ENCODE results near the gene CMTM8. TPM values are rescaled to one million over a fixed set of nuclear protein-coding genes. Genes with fewer than 3 reads are reported as not detected.

Gene CMTM8
- total and polyA plus RNA-seq, 7 experiments from 2014 or later = 7.4 to 13.6 (median 8.6) TPM

- ATAC-seq (peak; percentile 37), DNase-seq (peak in 1 of 9 donors; percentile 38)
- H3K9me3 ChIP-seq (ENCODE audit: control insufficient read depth in 2 of 3, low read length in 3 of 3) = no peaks in the 10 kb centered on the region
- H3K4me1 ChIP-seq (ENCODE audit: control insufficient read depth in 2 of 2, insufficient read depth in 2 of 2, low read length in 2 of 2) = peaks cover 0 to 14% of the 10 kb centered on the region in 2 donors
- peaks cover 17 to 52% (median 30%) of the 10 kb centered on the region in 7 donors for H3K4me1 Mint-ChIP-seq
- CTCF ChIA-PET = interaction anchor here (0.9 to 1.3 kb wide), 3 partner anchors 16 to 136 kb away, joined by 3 read pairs; no protein-coding TSS in a partner anchor
- H3K9me3 Mint-ChIP-seq = no peaks in the 10 kb centered on the region
- peak overlapping the region; percentile 30 for H3K27ac ChIP-seq (ENCODE audit: low read depth, low read length)
- no peak overlapping the region for H3K4me3 ChIP-seq (ENCODE audit: low read length)
- POLR2A ChIA-PET = interaction anchor here (0.6 to 2.8 kb wide), 3 partner anchors 9 to 152 kb away, joined by 3 to 26 read pairs (median 3); no protein-coding TSS in a partner anchor
- intact Hi-C loops (cut with micrococcal nuclease) = loop anchor here (1.0 to 2.0 kb wide), 4 partner anchors 11 to 17 kb away; no protein-coding TSS in a partner anchor
- peak overlapping the region; percentile 2 to 81 (median 44) for H3K4me3 Mint-ChIP-seq
- H3K36me3 ChIP-seq (ENCODE audit: control insufficient read depth in 2 of 3, insufficient read depth in 3 of 3, low read length in 3 of 3) = no peaks in the 10 kb centered on the region
- H3K36me3 Mint-ChIP-seq = peaks cover 0 to 10% (median 4%) of the 10 kb centered on the region in 5 donors
- no peaks in the 10 kb centered on the region for H3K27me3 Mint-ChIP-seq
- peak overlapping the region; percentile 53 to 98 (median 79) for H3K27ac Mint-ChIP-seq
- no peaks in the 10 kb centered on the region for H3K27me3 ChIP-seq (ENCODE audit: control insufficient read depth in 2 of 2, insufficient read depth in 2 of 2, low read length in 2 of 2)
Measured at GRCh38 chr3:32313723-32314473, 75.4 kb downstream of the CMTM8 start.

GRCh38 chr3:32315441-32315840, 77.0 kb downstream of the CMTM8 start:
- ChIA-PET CTCF (interaction anchor here (0.5 to 1.1 kb wide), 4 partner anchors 18 to 138 kb away, joined by 3 to 4 read pairs (median 4); no protein-coding TSS in a partner anchor), POLR2A (no interaction called here)
- no peak overlapping the region for H3K4me3 Mint-ChIP-seq
- H3K36me3 Mint-ChIP-seq = peaks cover 0 to 10% (median 4%) of the 10 kb centered on the region in 5 donors
- Histone ChIP-seq H3K36me3 (ENCODE audit: control insufficient read depth in 2 of 3, insufficient read depth in 3 of 3, low read length in 3 of 3) (no peaks in the 10 kb centered on the region), H3K27ac (ENCODE audit: low read depth, low read length) (no peak overlapping the region), H3K9me3 (ENCODE audit: control insufficient read depth in 2 of 3, low read length in 3 of 3) (no peaks in the 10 kb centered on the region), H3K27me3 (ENCODE audit: control insufficient read depth in 2 of 2, insufficient read depth in 2 of 2, low read length in 2 of 2) (no peaks in the 10 kb centered on the region), H3K4me3 (ENCODE audit: low read length) (no peak overlapping the region), H3K4me1 (ENCODE audit: control insufficient read depth in 2 of 2, insufficient read depth in 2 of 2, low read length in 2 of 2) (peaks cover 0 to 14% of the 10 kb centered on the region in 2 donors)
- no peaks in the 10 kb centered on the region for H3K9me3 Mint-ChIP-seq
- peak overlapping the region in 1 of 9 donors; percentile 37 for H3K27ac Mint-ChIP-seq
- peaks cover 21 to 46% (median 38%) of the 10 kb centered on the region in 7 donors for H3K4me1 Mint-ChIP-seq
- no peak for DNase-seq
- intact Hi-C loops (cut with micrococcal nuclease) = no loop called here
- H3K27me3 Mint-ChIP-seq = no peaks in the 10 kb centered on the region
- ATAC-seq = no peak

GRCh38 chr3:32316319-32316718, 77.8 kb downstream of the CMTM8 start:
- H3K36me3 ChIP-seq (ENCODE audit: control insufficient read depth in 2 of 3, insufficient read depth in 3 of 3, low read length in 3 of 3) = no peaks in the 10 kb centered on the region
- ChIA-PET CTCF (interaction anchor here (0.9 kb wide), 2 partner anchors 25 to 90 kb away, joined by 3 read pairs; no protein-coding TSS in a partner anchor), POLR2A (interaction anchor here (0.9 kb wide), 1 partner anchor 154 kb away, joined by 3 read pairs; no protein-coding TSS in a partner anchor)
- H3K9me3 ChIP-seq (ENCODE audit: control insufficient read depth in 2 of 3, low read length in 3 of 3) = no peaks in the 10 kb centered on the region
- no peak overlapping the region for H3K4me3 Mint-ChIP-seq
- H3K36me3 Mint-ChIP-seq = peaks cover 0 to 10% (median 4%) of the 10 kb centered on the region in 5 donors
- ATAC-seq = no peak
- intact Hi-C loops (cut with micrococcal nuclease) = no loop called here
- H3K4me1 Mint-ChIP-seq = peaks cover 28 to 51% (median 46%) of the 10 kb centered on the region in 7 donors
- H3K4me3 ChIP-seq (ENCODE audit: low read length) = no peak overlapping the region
- H3K27ac Mint-ChIP-seq = peak overlapping the region in 2 of 9 donors; percentile 24 to 37
- H3K9me3 Mint-ChIP-seq = no peaks in the 10 kb centered on the region
- H3K27me3 ChIP-seq (ENCODE audit: control insufficient read depth in 2 of 2, insufficient read depth in 2 of 2, low read length in 2 of 2) = no peaks in the 10 kb centered on the region
- H3K27me3 Mint-ChIP-seq = no peaks in the 10 kb centered on the region
- peaks cover 0 to 14% of the 10 kb centered on the region in 2 donors for H3K4me1 ChIP-seq (ENCODE audit: control insufficient read depth in 2 of 2, insufficient read depth in 2 of 2, low read length in 2 of 2)
- H3K27ac ChIP-seq (ENCODE audit: low read depth, low read length) = no peak overlapping the region
- no peak for DNase-seq

GRCh38 chr3:32316976-32317375, 78.5 kb downstream of the CMTM8 start:
- no peaks in the 10 kb centered on the region for H3K9me3 Mint-ChIP-seq
- no peaks in the 10 kb centered on the region for H3K27me3 ChIP-seq (ENCODE audit: control insufficient read depth in 2 of 2, insufficient read depth in 2 of 2, low read length in 2 of 2)
- DNase-seq = no peak
- no peaks in the 10 kb centered on the region for H3K27me3 Mint-ChIP-seq
- H3K36me3 Mint-ChIP-seq = peaks cover 0 to 8% (median 4%) of the 10 kb centered on the region in 5 donors
- intact Hi-C loops (cut with micrococcal nuclease) = no loop called here
- H3K4me1 ChIP-seq (ENCODE audit: control insufficient read depth in 2 of 2, insufficient read depth in 2 of 2, low read length in 2 of 2) = peaks cover 0 to 14% of the 10 kb centered on the region in 2 donors
- no peak overlapping the region for H3K4me3 Mint-ChIP-seq
- H3K36me3 ChIP-seq (ENCODE audit: control insufficient read depth in 2 of 3, insufficient read depth in 3 of 3, low read length in 3 of 3) = no peaks in the 10 kb centered on the region
- ATAC-seq = no peak
- no peaks in the 10 kb centered on the region for H3K9me3 ChIP-seq (ENCODE audit: control insufficient read depth in 2 of 3, low read length in 3 of 3)
- CTCF ChIA-PET = interaction anchor here (0.7 to 0.9 kb wide), 2 partner anchors 23 to 91 kb away, joined by 3 read pairs; no protein-coding TSS in a partner anchor
- no peak overlapping the region for H3K27ac ChIP-seq (ENCODE audit: low read depth, low read length)
- no peak overlapping the region for H3K27ac Mint-ChIP-seq
- POLR2A ChIA-PET = interaction anchor here (0.9 kb wide), 1 partner anchor 153 kb away, joined by 3 read pairs; no protein-coding TSS in a partner anchor
- H3K4me1 Mint-ChIP-seq = peaks cover 29 to 52% (median 42%) of the 10 kb centered on the region in 7 donors
- H3K4me3 ChIP-seq (ENCODE audit: low read length) = no peak overlapping the region

GRCh38 chr3:32319607-32320006, 81.1 kb downstream of the CMTM8 start:
- Histone ChIP-seq H3K36me3 (ENCODE audit: control insufficient read depth in 2 of 3, insufficient read depth in 3 of 3, low read length in 3 of 3) (no peaks in the 10 kb centered on the region), H3K9me3 (ENCODE audit: control insufficient read depth in 2 of 3, low read length in 3 of 3) (no peaks in the 10 kb centered on the region), H3K27me3 (ENCODE audit: control insufficient read depth in 2 of 2, insufficient read depth in 2 of 2, low read length in 2 of 2) (no peaks in the 10 kb centered on the region), H3K4me3 (ENCODE audit: low read length) (no peak overlapping the region), H3K27ac (ENCODE audit: low read depth, low read length) (no peak overlapping the region), H3K4me1 (ENCODE audit: control insufficient read depth in 2 of 2, insufficient read depth in 2 of 2, low read length in 2 of 2) (no peaks in the 10 kb centered on the region)
- Mint-ChIP-seq H3K36me3 (peaks cover 0 to 7% (median 3%) of the 10 kb centered on the region in 5 donors), H3K4me1 (peaks cover 17 to 45% (median 23%) of the 10 kb centered on the region in 7 donors), H3K27ac (peak overlapping the region in 2 of 9 donors; percentile 74 to 85), H3K9me3 (no peaks in the 10 kb centered on the region), H3K4me3 (no peak overlapping the region), H3K27me3 (no peaks in the 10 kb centered on the region)
- intact Hi-C loops (cut with micrococcal nuclease) = no loop called here
- CTCF ChIA-PET = no interaction called here
- ATAC-seq = no peak
- DNase-seq = no peak
- POLR2A ChIA-PET = interaction anchor here (0.8 to 1.2 kb wide), 3 partner anchors 9 to 18 kb away, joined by 3 to 4 read pairs (median 3); no protein-coding TSS in a partner anchor

- Mint-ChIP-seq H3K4me1 (peaks cover 13 to 46% (median 23%) of the 10 kb centered on the region in 7 donors), H3K27me3 (no peaks in the 10 kb centered on the region), H3K9me3 (no peaks in the 10 kb centered on the region), H3K27ac (peak overlapping the region in 3 of 9 donors; percentile 12 to 85 (median 74)), H3K36me3 (peaks cover 0 to 7% (median 3%) of the 10 kb centered on the region in 5 donors), H3K4me3 (peak overlapping the region in 1 of 10 donors; percentile 67)
- no peaks in the 10 kb centered on the region for H3K4me1 ChIP-seq (ENCODE audit: control insufficient read depth in 2 of 2, insufficient read depth in 2 of 2, low read length in 2 of 2)
- H3K27me3 ChIP-seq (ENCODE audit: control insufficient read depth in 2 of 2, insufficient read depth in 2 of 2, low read length in 2 of 2) = no peaks in the 10 kb centered on the region
- no peak overlapping the region for H3K4me3 ChIP-seq (ENCODE audit: low read length)
- ChIA-PET CTCF (interaction anchor here (1.0 kb wide), 1 partner anchor 10 kb away, joined by 4 read pairs; no protein-coding TSS in a partner anchor), POLR2A (interaction anchor here (0.8 to 1.4 kb wide), 3 partner anchors 9 to 18 kb away, joined by 3 to 4 read pairs (median 3); no protein-coding TSS in a partner anchor)
- intact Hi-C loops (cut with micrococcal nuclease) = no loop called here
- H3K36me3 ChIP-seq (ENCODE audit: control insufficient read depth in 2 of 3, insufficient read depth in 3 of 3, low read length in 3 of 3) = no peaks in the 10 kb centered on the region
- no peak overlapping the region for H3K27ac ChIP-seq (ENCODE audit: low read depth, low read length)
- ATAC-seq = no peak
- DNase-seq = no peak
- no peaks in the 10 kb centered on the region for H3K9me3 ChIP-seq (ENCODE audit: control insufficient read depth in 2 of 3, low read length in 3 of 3)
Measured at GRCh38 chr3:32320080-32320479, 81.6 kb downstream of the CMTM8 start.

All from naive thymus-derived CD4-positive, alpha-beta T cell (primary cell).